SK-N-MC (cell line): Measurements from ENCODE around the gene FANCG.

Experiments used
- EZH2 ChIP-seq: fragments of 200-600 bp; sonication (generic); IDR thresholded peaks from one replicate; pipeline ENCODE4 v1.6.1; 2017; ENCODE audit warnings: antibody characterized with exemption
- POLR2AphosphoS5 ChIP-seq: IDR thresholded peaks from 2 replicates; pipeline ENCODE4 v1.6.1; 2012; ENCODE audit warnings: mild to moderate bottlenecking, low read depth, low read length, borderline replicate concordance

- no peak for TF ChIP-seq POLR2AphosphoS5
- TF ChIP-seq EZH2 = no peak
Observed at GRCh38 chr9:35078066-35078465, 1.7 kb downstream of the FANCG start.
